Parathyroid adenoma (tissue), 2 donors: ENCODE measurements around the gene PLA2R1.

Experiments used
- H2AFZ ChIP-seq: fragments of 300-600 bp; sonication (generic); one replicate; pipeline ENCODE4 v1.7.0; 2017; ENCODE audit warnings: antibody characterized with exemption, mild to moderate bottlenecking
- H3K27ac ChIP-seq: fragments of 300-600 bp; sonication (generic); one replicate; pipeline ENCODE4 v1.7.0; 2017
- H3K27me3 ChIP-seq: fragments of 300-600 bp; sonication (generic); one replicate; pipeline ENCODE4 v1.7.0; 2017; ENCODE audit warnings: low read length; ENCODE audit not compliant: control insufficient read depth, insufficient read depth
- H3K36me3 ChIP-seq: fragments of 300-600 bp; sonication (generic); one replicate; pipeline ENCODE4 v1.7.0; 2017; ENCODE audit warnings: low read length; ENCODE audit not compliant: control insufficient read depth, insufficient read depth
- H3K4me1 ChIP-seq: fragments of 300-600 bp; sonication (generic); one replicate; pipeline ENCODE4 v1.7.0; 2017; ENCODE audit warnings: control low read depth
- H3K4me2 ChIP-seq: fragments of 300-600 bp; sonication (generic); one replicate; pipeline ENCODE4 v1.7.0; 2017; ENCODE audit warnings: low read length
- H3K4me3 ChIP-seq: fragments of 300-600 bp; sonication (generic); one replicate; pipeline ENCODE4 v1.7.0; 2017; ENCODE audit warnings: low read depth, low read length
- H3K79me2 ChIP-seq: fragments of 300-600 bp; sonication (generic); one replicate; pipeline ENCODE4 v1.7.0; 2017; ENCODE audit warnings: control low read depth
- H3K9ac ChIP-seq: fragments of 300-600 bp; sonication (generic); one replicate; pipeline ENCODE4 v1.7.0; 2017; ENCODE audit warnings: mild to moderate bottlenecking
- H3K9me3 ChIP-seq: fragments of 300-600 bp; sonication (generic); one replicate; pipeline ENCODE4 v1.7.0; 2017; ENCODE audit warnings: low read length; ENCODE audit not compliant: control insufficient read depth
- CTCF ChIP-seq: fragments of 300-600 bp; sonication (generic); IDR thresholded peaks from one replicate; pipeline ENCODE4 v1.7.0; 2017; ENCODE audit warnings: antibody characterized with exemption, mild to moderate bottlenecking
- donor health status: primary hyperparathyroidism.

Gene PLA2R1

GRCh38 chr2:159902722-159903121 is 159.7 kb downstream of the PLA2R1 start:
- TF ChIP-seq CTCF = no peak
- H3K9ac ChIP-seq = no peak overlapping the region
- no peak overlapping the region for H2AFZ ChIP-seq
- H3K27me3 ChIP-seq = no peaks in the 10 kb centered on the region
- no peaks in the 10 kb centered on the region for H3K79me2 ChIP-seq
- H3K36me3 ChIP-seq = no peaks in the 10 kb centered on the region
- no peaks in the 10 kb centered on the region for H3K9me3 ChIP-seq
- H3K4me2 ChIP-seq = no peak overlapping the region
- H3K4me3 ChIP-seq = no peak overlapping the region
- no peak overlapping the region for H3K27ac ChIP-seq
- H3K4me1 ChIP-seq = no peaks in the 10 kb centered on the region

- Histone ChIP-seq H3K4me1 (no peaks in the 10 kb centered on the region), H3K79me2 (no peaks in the 10 kb centered on the region)
- no peak for TF ChIP-seq CTCF
Measured at GRCh38 chr2:159900343-159900742, 162.1 kb downstream of the PLA2R1 start.

GRCh38 chr2:159898441-159898840 is 164.0 kb downstream of the PLA2R1 start:
- no peaks in the 10 kb centered on the region for H3K79me2 ChIP-seq
- no peaks in the 10 kb centered on the region for H3K9me3 ChIP-seq
- H3K9ac ChIP-seq = no peak overlapping the region
- H3K27me3 ChIP-seq = no peaks in the 10 kb centered on the region
- no peaks in the 10 kb centered on the region for H3K36me3 ChIP-seq
- TF ChIP-seq CTCF = no peak
- H3K4me1 ChIP-seq = no peaks in the 10 kb centered on the region
- no peak overlapping the region for H3K4me3 ChIP-seq
- no peak overlapping the region for H3K27ac ChIP-seq
- H2AFZ ChIP-seq = no peak overlapping the region
- H3K4me2 ChIP-seq = no peak overlapping the region

More at GRCh38 chr2:159900343-159900742, 162.1 kb downstream of the PLA2R1 start:
- Histone ChIP-seq H3K36me3 (no peaks in the 10 kb centered on the region), H3K9me3 (no peaks in the 10 kb centered on the region), H3K27ac (no peak overlapping the region), H3K9ac (no peak overlapping the region), H3K27me3 (no peaks in the 10 kb centered on the region), H2AFZ (no peak overlapping the region), H3K4me2 (no peak overlapping the region), H3K4me3 (no peak overlapping the region)

- no peak for TF ChIP-seq CTCF
- no peaks in the 10 kb centered on the region for H3K36me3 ChIP-seq
- no peak overlapping the region for H2AFZ ChIP-seq
- H3K4me1 ChIP-seq = no peaks in the 10 kb centered on the region
- no peaks in the 10 kb centered on the region for H3K9me3 ChIP-seq
- no peaks in the 10 kb centered on the region for H3K79me2 ChIP-seq
- H3K9ac ChIP-seq = no peak overlapping the region
- no peak overlapping the region for H3K4me2 ChIP-seq
- no peak overlapping the region for H3K27ac ChIP-seq
- no peak overlapping the region for H3K4me3 ChIP-seq
- H3K27me3 ChIP-seq = no peaks in the 10 kb centered on the region
Measured at GRCh38 chr2:159897720-159898119, 164.7 kb downstream of the PLA2R1 start.

GRCh38 chr2:159897081-159897480 is 165.3 kb downstream of the PLA2R1 start:
- no peak for TF ChIP-seq CTCF

More at GRCh38 chr2:159897081-159897480, 165.3 kb downstream of the PLA2R1 start:
- no peak overlapping the region for H3K9ac ChIP-seq
- H3K4me3 ChIP-seq = no peak overlapping the region
- H3K4me2 ChIP-seq = no peak overlapping the region
- H3K27ac ChIP-seq = no peak overlapping the region
- no peak overlapping the region for H2AFZ ChIP-seq
- H3K9me3 ChIP-seq = no peaks in the 10 kb centered on the region
- H3K27me3 ChIP-seq = no peaks in the 10 kb centered on the region
- no peaks in the 10 kb centered on the region for H3K79me2 ChIP-seq
- H3K4me1 ChIP-seq = no peaks in the 10 kb centered on the region
- H3K36me3 ChIP-seq = no peaks in the 10 kb centered on the region
